ENCODE measurements around the gene EPHA4. TPM values are rescaled to one million over a fixed set of nuclear protein-coding genes. Genes with fewer than 3 reads are reported as not detected.

Gene EPHA4
- polyA plus RNA-seq, 1 donor (not counting 4 experiments of a cell fraction or from before 2014, with no cell fraction given), result 9.0 TPM

DNA sequence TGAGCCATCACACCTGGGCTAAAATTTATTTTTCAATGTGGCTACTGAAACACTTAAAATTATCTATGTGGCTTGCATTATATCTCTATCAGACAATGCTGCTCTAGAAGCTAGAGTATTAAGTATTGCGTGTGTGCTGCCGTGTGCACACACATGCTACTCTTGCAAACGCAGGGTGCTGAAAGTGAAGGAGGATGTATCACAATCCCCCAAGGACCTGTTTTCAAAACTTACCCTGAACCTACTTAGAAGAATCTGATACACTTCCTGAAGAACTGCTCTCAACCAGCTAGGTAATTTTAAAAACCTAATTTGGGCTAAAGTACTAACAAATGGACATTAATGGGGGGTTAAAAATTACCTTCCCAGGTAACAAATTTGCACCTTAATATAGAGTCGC, 66.5 kb downstream of the EPHA4 start:
- Histone ChIP-seq H3K4me2 (ENCODE audit: control insufficient read depth, extremely low read depth, insufficient read depth, low read depth, low read length) (no peak overlapping the region), H3K4me3 (ENCODE audit: control insufficient read depth in 2 of 3, extremely low read depth in 1 of 3, insufficient read depth in 2 of 3, low read depth in 1 of 3, low read length in 3 of 3) (no peak overlapping the region), H3K9me3 (ENCODE audit: control insufficient read depth, low read depth, low read length) (no peaks in the 10 kb centered on the region), H3K27ac (ENCODE audit: control insufficient read depth, insufficient read depth, low read length) (no peak overlapping the region), H4K20me1 (ENCODE audit: control insufficient read depth, extremely low read depth, insufficient read depth, low read length) (no peaks in the 10 kb centered on the region), H3K79me2 (ENCODE audit: control insufficient read depth, insufficient read depth, low read length) (no peaks in the 10 kb centered on the region), H3K9ac (ENCODE audit: control insufficient read depth, extremely low read depth, insufficient read depth, low read length) (no peak overlapping the region), H3K36me3 (ENCODE audit: control insufficient read depth in 2 of 2, extremely low read depth in 1 of 2, insufficient read depth in 2 of 2, low read length in 2 of 2) (no peaks in the 10 kb centered on the region), H3K27me3 (ENCODE audit: control insufficient read depth, extremely low read depth, insufficient read depth, low read length) (no peaks in the 10 kb centered on the region), H3K9me1 (ENCODE audit: control insufficient read depth, extremely low read depth, insufficient read depth, low read length) (no peaks in the 10 kb centered on the region), H3K4me1 (ENCODE audit: control insufficient read depth, extremely low read depth, insufficient read depth, low read length) (peaks cover 16% of the 10 kb centered on the region), H2AFZ (ENCODE audit: control insufficient read depth, low read length) (no peak overlapping the region)
- FAIRE-seq (no peak), DNase-seq (ENCODE audit: low read depth, low spot score) (no peak)
- dilution Hi-C loops (cut with MboI; ENCODE audit: extremely low pct_ligation_motif_present, low sequenced_read_pairs), result no loop called here
- TF ChIP-seq, protein P1, sequence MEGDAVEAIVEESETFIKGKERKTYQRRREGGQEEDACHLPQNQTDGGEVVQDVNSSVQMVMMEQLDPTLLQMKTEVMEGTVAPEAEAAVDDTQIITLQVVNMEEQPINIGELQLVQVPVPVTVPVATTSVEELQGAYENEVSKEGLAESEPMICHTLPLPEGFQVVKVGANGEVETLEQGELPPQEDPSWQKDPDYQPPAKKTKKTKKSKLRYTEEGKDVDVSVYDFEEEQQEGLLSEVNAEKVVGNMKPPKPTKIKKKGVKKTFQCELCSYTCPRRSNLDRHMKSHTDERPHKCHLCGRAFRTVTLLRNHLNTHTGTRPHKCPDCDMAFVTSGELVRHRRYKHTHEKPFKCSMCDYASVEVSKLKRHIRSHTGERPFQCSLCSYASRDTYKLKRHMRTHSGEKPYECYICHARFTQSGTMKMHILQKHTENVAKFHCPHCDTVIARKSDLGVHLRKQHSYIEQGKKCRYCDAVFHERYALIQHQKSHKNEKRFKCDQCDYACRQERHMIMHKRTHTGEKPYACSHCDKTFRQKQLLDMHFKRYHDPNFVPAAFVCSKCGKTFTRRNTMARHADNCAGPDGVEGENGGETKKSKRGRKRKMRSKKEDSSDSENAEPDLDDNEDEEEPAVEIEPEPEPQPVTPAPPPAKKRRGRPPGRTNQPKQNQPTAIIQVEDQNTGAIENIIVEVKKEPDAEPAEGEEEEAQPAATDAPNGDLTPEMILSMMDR (optimal IDR thresholded peaks at IDR 0.05 in 1 of 3, IDR thresholded peaks at IDR 0.05 in 1 of 3, conservative IDR thresholded peaks at IDR 0.05 in 1 of 3; ENCODE audit: extremely low read depth in 1 of 3, insufficient read depth in 2 of 3, low read length in 3 of 3), result no peak
- TF ChIP-seq EZH2 (IDR thresholded peaks at IDR 0.05; ENCODE audit: low read length), result no peak

DNA sequence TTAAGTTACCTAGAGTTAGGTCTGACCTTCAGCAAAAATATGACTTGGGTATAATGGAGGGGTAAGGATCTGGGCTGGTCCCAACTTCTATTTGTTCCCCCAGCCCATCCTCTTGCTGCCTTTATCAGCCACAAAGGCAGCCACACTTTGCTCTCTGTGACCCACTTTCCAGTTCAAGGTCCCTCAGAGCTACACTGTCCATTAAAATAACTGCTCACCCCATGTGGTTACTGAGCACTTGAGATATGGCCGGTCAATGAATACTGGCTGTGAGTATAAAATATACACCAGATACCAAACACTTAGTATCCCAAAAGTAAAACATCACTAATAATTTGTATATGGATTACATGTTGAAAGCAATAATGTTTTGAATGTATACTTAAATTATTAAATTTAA, 67.2 kb downstream of the EPHA4 start:
- H3K36me3 ChIP-seq (ENCODE audit: control insufficient read depth in 2 of 2, extremely low read depth in 1 of 2, insufficient read depth in 2 of 2, low read length in 2 of 2), result no peaks in the 10 kb centered on the region
- no peaks in the 10 kb centered on the region for H3K9me1 ChIP-seq (ENCODE audit: control insufficient read depth, extremely low read depth, insufficient read depth, low read length)
- H3K79me2 ChIP-seq (ENCODE audit: control insufficient read depth, insufficient read depth, low read length), result no peaks in the 10 kb centered on the region
- no peaks in the 10 kb centered on the region for H3K9me3 ChIP-seq (ENCODE audit: control insufficient read depth, low read depth, low read length)
- peaks cover 16% of the 10 kb centered on the region for H3K4me1 ChIP-seq (ENCODE audit: control insufficient read depth, extremely low read depth, insufficient read depth, low read length)
- H3K27me3 ChIP-seq (ENCODE audit: control insufficient read depth, extremely low read depth, insufficient read depth, low read length), result no peaks in the 10 kb centered on the region
- TF ChIP-seq, protein P1 (optimal IDR thresholded peaks at IDR 0.05 in 1 of 3, IDR thresholded peaks at IDR 0.05 in 1 of 3, conservative IDR thresholded peaks at IDR 0.05 in 1 of 3; ENCODE audit: extremely low read depth in 1 of 3, insufficient read depth in 2 of 3, low read length in 3 of 3), result no peak
- no peak for TF ChIP-seq EZH2 (IDR thresholded peaks at IDR 0.05; ENCODE audit: low read length)
- dilution Hi-C loops (cut with MboI; ENCODE audit: extremely low pct_ligation_motif_present, low sequenced_read_pairs), result no loop called here
- H2AFZ ChIP-seq (ENCODE audit: control insufficient read depth, low read length), result no peak overlapping the region
- no peaks in the 10 kb centered on the region for H4K20me1 ChIP-seq (ENCODE audit: control insufficient read depth, extremely low read depth, insufficient read depth, low read length)
- no peak overlapping the region for H3K27ac ChIP-seq (ENCODE audit: control insufficient read depth, insufficient read depth, low read length)
- no peak for FAIRE-seq
- DNase-seq (ENCODE audit: low read depth, low spot score), result no peak
- H3K4me3 ChIP-seq (ENCODE audit: control insufficient read depth in 2 of 3, extremely low read depth in 1 of 3, insufficient read depth in 2 of 3, low read depth in 1 of 3, low read length in 3 of 3), result no peak overlapping the region
- H3K9ac ChIP-seq (ENCODE audit: control insufficient read depth, extremely low read depth, insufficient read depth, low read length), result no peak overlapping the region
- H3K4me2 ChIP-seq (ENCODE audit: control insufficient read depth, extremely low read depth, insufficient read depth, low read depth, low read length), result no peak overlapping the region

Data from keratinocyte (primary cell).